HL-60/S4 treated with phorbol 12-myristate 13-acetate at 8.2 ng/mL for 4 days and 3 days (cell line): ENCODE data around the gene QPCT.
"Not testable (repeated sequence)": the region's sequence is repeated elsewhere in the genome, so short reads cannot be mapped to it uniquely, and the experiment has no call there.

Source experiments
- in situ Hi-C: fragments of 300-500 bp; cut with MboI; formaldehyde crosslinking; loops from 2 replicates; pipeline ENCODE4 v1.15.0; 2022; ENCODE audit warnings: low sequenced_read_pairs

QPCT gene

GRCh38 chr2:37344453-37345361 is at the start of gene QPCT:
Gene QPCT (plus strand): TSS chr2:37344630. CDS start chr2:37344732, 102 bp downstream.
- in situ Hi-C loops = no loop called here

- in situ Hi-C loops = not testable (repeated sequence)
Measured at GRCh38 chr2:37294858-37295257, 49.6 kb upstream of the QPCT start.

GRCh38 chr2:37295469-37296073 is 48.9 kb upstream of the QPCT start:
- in situ Hi-C loops = no loop called here

- in situ Hi-C loops = no loop called here
Measured at GRCh38 chr2:37297632-37298031, 46.8 kb upstream of the QPCT start.

GRCh38 chr2:37300146-37300545 is 44.3 kb upstream of the QPCT start:
- in situ Hi-C loops = no loop called here

- in situ Hi-C loops = no loop called here
Measured at GRCh38 chr2:37300578-37300977, 43.9 kb upstream of the QPCT start.

GRCh38 chr2:37301408-37301807 is 43.0 kb upstream of the QPCT start:
- in situ Hi-C loops = no loop called here

- in situ Hi-C loops = no loop called here
Measured at GRCh38 chr2:37302701-37303252, 41.7 kb upstream of the QPCT start.

GRCh38 chr2:37306024-37306423 is 38.4 kb upstream of the QPCT start:
- in situ Hi-C loops = no loop called here

- in situ Hi-C loops = no loop called here
Measured at GRCh38 chr2:37307500-37307899, 36.9 kb upstream of the QPCT start.

GRCh38 chr2:37315364-37315763 is 29.1 kb upstream of the QPCT start:
- in situ Hi-C loops = no loop called here

GRCh38 chr2:37316181-37316580 is 28.2 kb upstream of the QPCT start:
- in situ Hi-C loops = no loop called here

- in situ Hi-C loops = no loop called here
Measured at GRCh38 chr2:37317746-37318145, 26.7 kb upstream of the QPCT start.

- in situ Hi-C loops = no loop called here
Measured at GRCh38 chr2:37318401-37318800, 26.0 kb upstream of the QPCT start.

- in situ Hi-C loops = no loop called here
Measured at GRCh38 chr2:37319754-37320609, 24.4 kb upstream of the QPCT start.

GRCh38 chr2:37321029-37321682 is 23.3 kb upstream of the QPCT start:
- in situ Hi-C loops = no loop called here

- in situ Hi-C loops = no loop called here
Measured at GRCh38 chr2:37322368-37322767, 22.1 kb upstream of the QPCT start.

- in situ Hi-C loops = no loop called here
Measured at GRCh38 chr2:37323176-37323780, 21.2 kb upstream of the QPCT start.

- in situ Hi-C loops = no loop called here
Measured at GRCh38 chr2:37323781-37324535, 20.5 kb upstream of the QPCT start.

- in situ Hi-C loops = no loop called here
Measured at GRCh38 chr2:37324536-37324785, 20.0 kb upstream of the QPCT start.
